SK-N-SH (cell line): ENCODE measurements around the gene WDR47.

Experiments used
- RXRA ChIP-seq: IDR thresholded peaks from 2 replicates; pipeline ENCODE4 v1.4.0; 2012; ENCODE audit warnings: low read depth, mild to moderate bottlenecking, borderline replicate concordance
- TF ChIP-seq, protein P1 (sequence below): fragments of 200-600 bp; sonication (generic); IDR thresholded peaks from 2 replicates; pipeline ENCODE4 v1.6.1; 2017; ENCODE audit warnings: antibody characterized with exemption, mild to moderate bottlenecking, moderate library complexity

DNA sequence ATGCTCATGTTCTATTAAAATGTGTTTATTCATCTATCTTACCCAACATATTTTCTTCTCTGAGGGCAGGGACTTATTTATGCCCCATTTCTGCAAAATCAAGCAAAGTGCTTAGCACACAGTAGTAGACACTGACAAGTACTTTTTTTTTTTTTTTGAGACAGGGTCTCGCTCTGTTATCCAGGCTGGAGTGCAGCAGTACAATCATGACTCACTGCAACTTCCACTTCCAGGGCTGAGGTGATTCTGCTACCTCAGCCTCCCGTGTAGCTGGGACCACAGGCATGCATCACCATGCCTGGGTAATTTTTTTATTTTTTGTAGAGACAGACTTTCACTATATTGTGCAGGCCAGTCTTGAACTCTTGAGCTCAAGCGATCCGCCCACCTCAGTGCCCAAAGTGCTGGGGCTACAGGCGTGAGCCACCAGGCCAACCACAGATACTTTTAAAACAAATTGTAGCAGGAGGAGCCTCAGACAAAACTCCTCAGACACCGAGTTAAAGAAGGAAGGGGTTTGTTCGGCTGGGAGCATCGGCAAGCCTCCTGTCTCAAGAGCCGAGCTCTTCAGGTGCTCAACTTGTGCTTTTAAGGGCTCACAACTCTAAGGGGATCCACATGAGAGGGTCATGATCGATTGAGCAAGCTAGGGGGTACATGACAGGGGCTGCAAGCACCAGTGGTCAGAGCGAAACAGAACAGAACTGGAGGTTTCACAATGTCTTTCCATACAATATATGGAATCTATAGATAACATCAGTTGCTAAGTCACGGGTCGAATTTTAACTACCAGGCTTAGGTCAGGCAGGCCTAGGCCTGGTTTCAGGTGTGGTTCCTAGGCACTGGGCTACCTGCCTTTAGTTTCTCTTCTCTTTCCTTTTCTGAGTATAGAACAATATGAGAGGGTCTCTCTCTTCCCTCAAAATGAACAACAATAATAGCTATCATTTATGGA, 42.9 kb upstream of the WDR47 start:
- no peak for TF ChIP-seq RXRA
- TF ChIP-seq, protein P1, sequence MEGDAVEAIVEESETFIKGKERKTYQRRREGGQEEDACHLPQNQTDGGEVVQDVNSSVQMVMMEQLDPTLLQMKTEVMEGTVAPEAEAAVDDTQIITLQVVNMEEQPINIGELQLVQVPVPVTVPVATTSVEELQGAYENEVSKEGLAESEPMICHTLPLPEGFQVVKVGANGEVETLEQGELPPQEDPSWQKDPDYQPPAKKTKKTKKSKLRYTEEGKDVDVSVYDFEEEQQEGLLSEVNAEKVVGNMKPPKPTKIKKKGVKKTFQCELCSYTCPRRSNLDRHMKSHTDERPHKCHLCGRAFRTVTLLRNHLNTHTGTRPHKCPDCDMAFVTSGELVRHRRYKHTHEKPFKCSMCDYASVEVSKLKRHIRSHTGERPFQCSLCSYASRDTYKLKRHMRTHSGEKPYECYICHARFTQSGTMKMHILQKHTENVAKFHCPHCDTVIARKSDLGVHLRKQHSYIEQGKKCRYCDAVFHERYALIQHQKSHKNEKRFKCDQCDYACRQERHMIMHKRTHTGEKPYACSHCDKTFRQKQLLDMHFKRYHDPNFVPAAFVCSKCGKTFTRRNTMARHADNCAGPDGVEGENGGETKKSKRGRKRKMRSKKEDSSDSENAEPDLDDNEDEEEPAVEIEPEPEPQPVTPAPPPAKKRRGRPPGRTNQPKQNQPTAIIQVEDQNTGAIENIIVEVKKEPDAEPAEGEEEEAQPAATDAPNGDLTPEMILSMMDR = no peak
